Spleen (tissue), 11 donors: Measurements from ENCODE around the gene STON1. TPM values are rescaled to one million over a fixed set of nuclear protein-coding genes. Genes with fewer than 3 reads are reported as not detected.
"Not testable (repeated sequence)": the region's sequence is repeated elsewhere in the genome, so short reads cannot be mapped to it uniquely, and the experiment has no call there.

ENCODE experiments used
- DNase-seq: peaks from one replicate; pipeline ENCODE4 v3.0.0-alpha.2; 2020
- H3K27ac ChIP-seq, 8 donors: fragments of 200-600 bp; sonication (generic) in 7 of 8; 1 replicate in 4 of 8; 2 replicates in 4 of 8; pipeline versions ENCODE4 v1.5.0 to v1.8.0; 2016 to 2021; ENCODE audit warnings: inconsistent platforms in 4 of 8, mild to moderate bottlenecking in 4 of 8, moderate library complexity in 1 of 8
- H3K27me3 ChIP-seq, 7 donors: fragments of 200-600 bp; sonication (generic) in 6 of 7; replicated peaks in 1 of 7; 1 replicate in 4 of 7; 2 replicates in 3 of 7; pipeline versions ENCODE4 v1.5.0 to v1.8.0; 2016 to 2021; ENCODE audit warnings: inconsistent platforms in 3 of 7, mild to moderate bottlenecking in 1 of 7
- H3K36me3 ChIP-seq, 6 donors: fragments of 200-600 bp; sonication (generic) in 5 of 6; 1 replicate in 4 of 6; 2 replicates in 2 of 6; pipeline versions ENCODE4 v1.5.0 to v1.8.0; 2016 to 2021; ENCODE audit warnings: inconsistent platforms in 2 of 6
- H3K4me1 ChIP-seq, 6 donors: fragments of 200-600 bp; sonication (generic) in 5 of 6; 1 replicate in 3 of 6; 2 replicates in 3 of 6; pipeline versions ENCODE4 v1.5.0 to v1.8.0; 2016 to 2021; ENCODE audit warnings: inconsistent platforms in 3 of 6
- H3K4me3 ChIP-seq, 8 donors: fragments of 200-600 bp; sonication (generic) in 7 of 8; 1 replicate in 4 of 8; 2 replicates in 4 of 8; pipeline versions ENCODE4 v1.5.0 to v1.8.0; 2016 to 2021; ENCODE audit warnings: inconsistent platforms in 4 of 8, mild to moderate bottlenecking in 4 of 8, moderate library complexity in 2 of 8
- H3K9me3 ChIP-seq, 8 donors: fragments of 200-600 bp; sonication (generic) in 7 of 8; 1 replicate in 4 of 8; 2 replicates in 4 of 8; pipeline versions ENCODE4 v1.5.0 to v1.8.0; 2016 to 2021; ENCODE audit warnings: inconsistent platforms in 4 of 8
- CTCF ChIP-seq, 11 experiments: fragments of 200-600 bp in 7 of 11; fragments of 450-650 bp in 4 of 11; sonication (generic) in 4 of 11; IDR thresholded peaks in 8 of 11; conservative IDR thresholded peaks in 3 of 11; 1 replicate in 7 of 11; 2 replicates in 4 of 11; pipeline versions ENCODE4 v1.4.0 to v1.8.0; 2016 to 2021; ENCODE audit warnings: antibody characterized with exemption in 11 of 11, inconsistent platforms in 4 of 11, mild to moderate bottlenecking in 1 of 11
- POLR2A ChIP-seq, 3 donors: fragments of 450-650 bp; IDR thresholded peaks; one replicate each; pipeline ENCODE4 v1.5.1; 2017; ENCODE audit warnings: antibody characterized with exemption in 3 of 3, mild to moderate bottlenecking in 1 of 3
- POLR2AphosphoS5 ChIP-seq, 3 donors: sonication (generic); formaldehyde crosslinking; IDR thresholded peaks; one replicate each; pipeline ENCODE4 v1.5.1; 2017; ENCODE audit warnings: antibody characterized with exemption in 3 of 3
- WGBS, 5 donors: extraction: QIAGEN DNeasy Blood & Tissue Kit in 3 of 5; methylation state at CpG; one replicate each; pipeline versions ENCODE4 v1.1.5 to v1.1.7; 2013 to 2018; 5-methylcytosine and 5-hydroxymethylcytosine counted together
- intact Hi-C: fragments of 100-400 bp; cut with DNase I; formaldehyde crosslinking; loops from one replicate; pipeline ENCODE4 v1.15.0; 2023; ENCODE audit warnings: low total_unique reads
- polyA plus RNA-seq, 3 donors: library from polyadenylated mRNA; stranded (reverse); fragments of 200-250 nt; gene quantifications; one replicate each; pipeline ENCODE4 v1.2.1, GENCODE V29; 2013
- total RNA-seq, 7 donors: library from RNA; depleted of rRNA in 3 of 7; stranded (reverse); fragments of >200 nt in 3 of 7; fragmentation: NEBNext Ultra II Directional in 4 of 7; extraction: Animal tissue kit (Norgen Biotek cat#: 25700) in 4 of 7; gene quantifications; one replicate each; pipeline versions ENCODE4 v1.1.0 to v1.2.1, GENCODE V29; 2016 to 2021
- donor health status: healthy with polysubstance abuse.
- donor health status: DM: no; HTN: no; CAD: no; lungs with moderate emphysema.
- donor health status: DM: no; HTN: no; CAD: no.
- donor health status: Bipolar disorder and iron deficiency.
- donor health status: healthy.
- donor health status: DM: no; HTN: no; CAD: no.
- donor health status: DM: yes; HTN: yes; CAD: no.

The STON1 gene
- total and polyA plus RNA-seq, 10 donors, result 2.1 to 31.0 (median 20.4) TPM

GRCh38 chr2:48589170-48589767, 59.3 kb downstream of the STON1 start:
- Histone ChIP-seq H3K9me3 (no peaks in the 10 kb centered on the region), H3K36me3 (no peaks in the 10 kb centered on the region), H3K27ac (no peak overlapping the region), H3K4me3 (no peak overlapping the region), H3K27me3 (no peaks in the 10 kb centered on the region), H3K4me1 (peaks cover 0 to 12% (median 0%) of the 10 kb centered on the region in 6 donors)
- 29 to 42% (median 34%) methylated on average over 5 of the region's 5 CpGs for WGBS, 5 donors
- intact Hi-C loops, result no loop called here
- TF ChIP-seq CTCF (IDR thresholded peaks at IDR 0.05 in 8 of 11, conservative IDR thresholded peaks at IDR 0.05 in 3 of 11) (peak in 8 of 11 experiments; percentile 10 to 48 (median 39)), POLR2A (IDR thresholded peaks at IDR 0.05) (no peak)
- no peak for DNase-seq

- DNase-seq, result no peak
- Histone ChIP-seq H3K27me3 (no peaks in the 10 kb centered on the region), H3K36me3 (no peaks in the 10 kb centered on the region), H3K27ac (no peak overlapping the region), H3K4me1 (peaks cover 0 to 12% (median 0%) of the 10 kb centered on the region in 6 donors), H3K9me3 (no peaks in the 10 kb centered on the region), H3K4me3 (no peak overlapping the region)
- no peak for TF ChIP-seq CTCF (IDR thresholded peaks at IDR 0.05 in 8 of 11, conservative IDR thresholded peaks at IDR 0.05 in 3 of 11)
- TF ChIP-seq POLR2AphosphoS5 (IDR thresholded peaks at IDR 0.05), result no peak
- TF ChIP-seq POLR2A (IDR thresholded peaks at IDR 0.05), result no peak
- intact Hi-C loops, result no loop called here
- 89 to 96% (median 93%) methylated on average over 1 of the region's 1 CpG for WGBS, 5 donors
Measured at GRCh38 chr2:48590017-48590416, 60.1 kb downstream of the STON1 start.

GRCh38 chr2:48592067-48592466, 62.1 kb downstream of the STON1 start:
- H3K9me3 ChIP-seq, result no peaks in the 10 kb centered on the region
- peaks cover 0 to 2% (median 0%) of the 10 kb centered on the region in 6 donors for H3K36me3 ChIP-seq
- intact Hi-C loops, result no loop called here

GRCh38 chr2:48596751-48597150, 66.8 kb downstream of the STON1 start:
- H3K4me1 ChIP-seq, DNase-seq, H3K27ac ChIP-seq, H3K27me3 ChIP-seq, intact Hi-C loops, H3K4me3 ChIP-seq, H3K9me3 ChIP-seq, H3K36me3 ChIP-seq: not testable (repeated sequence)
- WGBS, 5 donors, result 91 to 99% (median 96%) methylated on average over 7 of the region's 7 CpGs

More at GRCh38 chr2:48592067-48592466, 62.1 kb downstream of the STON1 start:
- WGBS, 5 donors, result 88 to 100% (median 92%) methylated on average over 2 of the region's 2 CpGs
- Histone ChIP-seq H3K4me3 (no peak overlapping the region), H3K27me3 (no peaks in the 10 kb centered on the region), H3K4me1 (peaks cover 0 to 12% (median 0%) of the 10 kb centered on the region in 6 donors), H3K27ac (no peak overlapping the region)
- no peak for DNase-seq
- TF ChIP-seq POLR2AphosphoS5 (IDR thresholded peaks at IDR 0.05), result no peak
- TF ChIP-seq CTCF (IDR thresholded peaks at IDR 0.05 in 8 of 11, conservative IDR thresholded peaks at IDR 0.05 in 3 of 11), result no peak
- TF ChIP-seq POLR2A (IDR thresholded peaks at IDR 0.05), result no peak
